GM18909 (cell line): Measurements from ENCODE around the gene FAM200C.

Experiments used
- ATAC-seq: cut with Tn5 transposase; IDR thresholded peaks from one replicate; pipeline ENCODE4 v1.9.1; 2021; ENCODE audit warnings: mild to moderate bottlenecking; ENCODE audit not compliant: unreplicated experiment, poor library complexity

FAM200C gene

GRCh38 chr5:160420331-160420610 is 20.4 kb upstream of the FAM200C start:
- no peak for ATAC-seq

- peak; percentile 35 for ATAC-seq
These were observed 19.8 kb upstream of the FAM200C start for GRCh38 chr5:160419458-160420330.

GRCh38 chr5:160418561-160419457 is 19.0 kb upstream of the FAM200C start, which contains the start of gene SLU7:
Gene SLU7, minus strand, starts transcription at chr5:160419081. Its CDS starts 3,787 bp downstream, at chr5:160415294.
- peak; percentile 75 for ATAC-seq

GRCh38 chr5:160398806-160399205 is 1.0 kb downstream of the FAM200C start:
- no peak for ATAC-seq

GRCh38 chr5:160397492-160397891 is 2.4 kb downstream of the FAM200C start:
- ATAC-seq: no peak

GRCh38 chr5:160395111-160395510 is 4.7 kb downstream of the FAM200C start:
- no peak for ATAC-seq

- peak; percentile 40 for ATAC-seq
These were observed 8.8 kb downstream of the FAM200C start for GRCh38 chr5:160390787-160391696.

- no peak for ATAC-seq
These were observed 12.4 kb downstream of the FAM200C start for GRCh38 chr5:160387445-160387844.

- no peak for ATAC-seq
These were observed 14.4 kb downstream of the FAM200C start for GRCh38 chr5:160385496-160385895.

- no peak for ATAC-seq
These were observed 15.2 kb downstream of the FAM200C start for GRCh38 chr5:160384681-160385080.

GRCh38 chr5:160382346-160382745 is 17.5 kb downstream of the FAM200C start:
- ATAC-seq: no peak

GRCh38 chr5:160380041-160380440 is 19.8 kb downstream of the FAM200C start:
- no peak for ATAC-seq

- no peak for ATAC-seq
These were observed 20.3 kb downstream of the FAM200C start for GRCh38 chr5:160379511-160379910.

- ATAC-seq: no peak
These were observed 21.5 kb downstream of the FAM200C start for GRCh38 chr5:160378330-160378729.

GRCh38 chr5:160377651-160378050 is 22.2 kb downstream of the FAM200C start:
- ATAC-seq: no peak

GRCh38 chr5:160376416-160376815 is 23.4 kb downstream of the FAM200C start:
- ATAC-seq: no peak

- no peak for ATAC-seq
These were observed 24.2 kb downstream of the FAM200C start for GRCh38 chr5:160375701-160376100.

- ATAC-seq: no peak
These were observed 24.7 kb downstream of the FAM200C start for GRCh38 chr5:160375166-160375565.

GRCh38 chr5:160371294-160371693 is 28.6 kb downstream of the FAM200C start:
- ATAC-seq: no peak

GRCh38 chr5:160370713-160371034 is 29.2 kb downstream of the FAM200C start:
- ATAC-seq: no peak
